ENCODE results near the gene ANXA2.

GRCh38 chr15:60353245-60353920 lies 44.4 kb downstream of the ANXA2 start:
- TF ChIP-seq CTCF (IDR thresholded peaks at IDR 0.05) (no peak), EP300 (IDR thresholded peaks at IDR 0.05) (no peak), POLR2A (IDR thresholded peaks at IDR 0.05) (no peak)

Data from ovary (tissue), 3 donors.